ENCODE results near the gene OR4K13. TPM values are rescaled to one million over a fixed set of nuclear protein-coding genes. Genes with fewer than 3 reads are reported as not detected.

Gene OR4K13
- total RNA-seq, 2 experiments from 2014 or later = not detected

Other genes starting within 250 kb of the OR4K13 start
- not detected for gene OR4N2, start 232.3 kb downstream of the OR4K13 start, total RNA-seq
- not detected for gene OR4K2, start 160.9 kb downstream of the OR4K13 start, total RNA-seq
- not detected for gene OR4K5, start 115.4 kb downstream of the OR4K13 start, total RNA-seq
- not detected for gene OR4K1, start 105.1 kb downstream of the OR4K13 start, total RNA-seq
- gene OR4K15, start 60.4 kb downstream of the OR4K13 start, total RNA-seq = not detected
- not detected for gene OR4Q2, start 33.9 kb downstream of the OR4K13 start, total RNA-seq
- not detected for gene OR4K14, start 16.7 kb downstream of the OR4K13 start, total RNA-seq
- not detected for gene OR4L1, start 24.0 kb upstream of the OR4K13 start, total RNA-seq
- not detected for gene OR4K17, start 74.7 kb upstream of the OR4K13 start, total RNA-seq
- gene OR4N5, start 102.8 kb upstream of the OR4K13 start, total RNA-seq = not detected
- not detected for gene OR11G2, start 154.9 kb upstream of the OR4K13 start, total RNA-seq
- not detected for gene OR11H6, start 187.7 kb upstream of the OR4K13 start, total RNA-seq
- gene OR11H7, start 192.9 kb upstream of the OR4K13 start, total RNA-seq = not detected
- gene OR11H4, start 203.2 kb upstream of the OR4K13 start, total RNA-seq = not detected

Data from activated naive CD4-positive, alpha-beta T cell treated with anti-CD3 and anti-CD28 coated beads for 36 hours (primary cell).